ENCODE data around the gene VGLL4. TPM values are rescaled to one million over a fixed set of nuclear protein-coding genes. Genes with fewer than 3 reads are reported as not detected.

Gene VGLL4
- total RNA-seq, 1 experiment from 2014 or later = 31.7 TPM

- intact Hi-C loops (cut with micrococcal nuclease) = no loop called here
- no peak for TF ChIP-seq CTCF (IDR thresholded peaks at IDR 0.05; ENCODE audit: unreplicated experiment)
- no peak overlapping the region for H3K4me3 Mint-ChIP-seq (ENCODE audit: unreplicated experiment)
- ChIA-PET POLR2A (interaction anchor here (0.7 to 1.4 kb wide), 2 partner anchors 11 to 101 kb away, joined by 3 to 4 read pairs; no protein-coding TSS in a partner anchor), CTCF (interaction anchor here (0.6 to 1.7 kb wide), 3 partner anchors 9 to 526 kb away, joined by 3 to 9 read pairs (median 3); no protein-coding TSS in a partner anchor)
- no peak for DNase-seq (ENCODE audit: unreplicated experiment)
- no peaks in the 10 kb centered on the region for H3K27me3 Mint-ChIP-seq (ENCODE audit: insufficient read depth, unreplicated experiment)
- H3K27ac Mint-ChIP-seq (ENCODE audit: low read depth, unreplicated experiment) = no peak overlapping the region
- no peaks in the 10 kb centered on the region for H3K9me3 Mint-ChIP-seq (ENCODE audit: unreplicated experiment)
- H3K36me3 Mint-ChIP-seq (ENCODE audit: insufficient read depth, unreplicated experiment) = peaks cover 5% of the 10 kb centered on the region
- H3K4me1 Mint-ChIP-seq (ENCODE audit: insufficient read depth, unreplicated experiment) = no peaks in the 10 kb centered on the region
- no TSS peak for BruUV-seq (replicated peaks)
Measured at GRCh38 chr3:11539218-11539617, 104.5 kb downstream of the VGLL4 start.

GRCh38 chr3:11538581-11538980 is 105.1 kb downstream of the VGLL4 start:
- H3K4me1 Mint-ChIP-seq (ENCODE audit: insufficient read depth, unreplicated experiment) = no peaks in the 10 kb centered on the region
- TF ChIP-seq CTCF (IDR thresholded peaks at IDR 0.05; ENCODE audit: unreplicated experiment) = no peak
- no peaks in the 10 kb centered on the region for H3K27me3 Mint-ChIP-seq (ENCODE audit: insufficient read depth, unreplicated experiment)
- ChIA-PET CTCF (interaction anchor here (0.6 to 1.7 kb wide), 7 partner anchors 8 to 648 kb away, joined by 3 to 9 read pairs (median 3); no protein-coding TSS in a partner anchor), POLR2A (interaction anchor here (0.6 to 0.7 kb wide), 3 partner anchors 102 to 303 kb away, joined by 3 read pairs; no protein-coding TSS in a partner anchor)
- peaks cover 5% of the 10 kb centered on the region for H3K36me3 Mint-ChIP-seq (ENCODE audit: insufficient read depth, unreplicated experiment)
- H3K9me3 Mint-ChIP-seq (ENCODE audit: unreplicated experiment) = no peaks in the 10 kb centered on the region
- intact Hi-C loops (cut with micrococcal nuclease) = no loop called here
- no TSS peak for BruUV-seq (replicated peaks)
- H3K4me3 Mint-ChIP-seq (ENCODE audit: unreplicated experiment) = no peak overlapping the region
- DNase-seq (ENCODE audit: unreplicated experiment) = no peak
- no peak overlapping the region for H3K27ac Mint-ChIP-seq (ENCODE audit: low read depth, unreplicated experiment)

- no peak for TF ChIP-seq CTCF (IDR thresholded peaks at IDR 0.05; ENCODE audit: unreplicated experiment)
- CTCF ChIA-PET = interaction anchor here (0.5 to 1.0 kb wide), 2 partner anchors 153 to 186 kb away, joined by 3 to 4 read pairs; no protein-coding TSS in a partner anchor
- Mint-ChIP-seq H3K9me3 (ENCODE audit: unreplicated experiment) (no peaks in the 10 kb centered on the region), H3K36me3 (ENCODE audit: insufficient read depth, unreplicated experiment) (no peaks in the 10 kb centered on the region), H3K4me1 (ENCODE audit: insufficient read depth, unreplicated experiment) (no peaks in the 10 kb centered on the region), H3K27me3 (ENCODE audit: insufficient read depth, unreplicated experiment) (no peaks in the 10 kb centered on the region), H3K27ac (ENCODE audit: low read depth, unreplicated experiment) (no peak overlapping the region), H3K4me3 (ENCODE audit: unreplicated experiment) (no peak overlapping the region)
- DNase-seq (ENCODE audit: unreplicated experiment) = no peak
- POLR2A ChIA-PET = no interaction called here
- intact Hi-C loops (cut with micrococcal nuclease) = no loop called here
- BruUV-seq (replicated peaks) = no TSS peak
Measured at GRCh38 chr3:11536936-11537612, 106.6 kb downstream of the VGLL4 start.

- POLR2A ChIA-PET = no interaction called here
- no peak overlapping the region for H3K4me3 Mint-ChIP-seq (ENCODE audit: unreplicated experiment)
- no peaks in the 10 kb centered on the region for H3K4me1 Mint-ChIP-seq (ENCODE audit: insufficient read depth, unreplicated experiment)
- DNase-seq (ENCODE audit: unreplicated experiment) = no peak
- H3K27me3 Mint-ChIP-seq (ENCODE audit: insufficient read depth, unreplicated experiment) = no peaks in the 10 kb centered on the region
- no peak for TF ChIP-seq CTCF (IDR thresholded peaks at IDR 0.05; ENCODE audit: unreplicated experiment)
- intact Hi-C loops (cut with micrococcal nuclease) = no loop called here
- CTCF ChIA-PET = interaction anchor here (0.6 to 1.0 kb wide), 2 partner anchors 14 to 153 kb away, joined by 3 read pairs; no protein-coding TSS in a partner anchor
- no TSS peak for BruUV-seq (replicated peaks)
- no peak overlapping the region for H3K27ac Mint-ChIP-seq (ENCODE audit: low read depth, unreplicated experiment)
- no peaks in the 10 kb centered on the region for H3K9me3 Mint-ChIP-seq (ENCODE audit: unreplicated experiment)
- H3K36me3 Mint-ChIP-seq (ENCODE audit: insufficient read depth, unreplicated experiment) = peaks cover 2% of the 10 kb centered on the region
Measured at GRCh38 chr3:11536132-11536935, 107.4 kb downstream of the VGLL4 start.
